ENCODE results near the gene SERAC1.
"Not testable (repeated sequence)": the region's sequence is repeated elsewhere in the genome, so short reads cannot be mapped to it uniquely, and the experiment has no call there.

SERAC1 gene

GRCh38 chr6:158174024-158174423 lies 6.0 kb upstream of the SERAC1 start:
- no peak for DNase-seq

- DNase-seq: no peak
Measured at GRCh38 chr6:158172001-158172400, 3.9 kb upstream of the SERAC1 start.

GRCh38 chr6:158170656-158171081 lies 2.6 kb upstream of the SERAC1 start:
- DNase-seq: no peak

GRCh38 chr6:158169634-158170033 lies 1.6 kb upstream of the SERAC1 start:
- not testable (repeated sequence) for DNase-seq

- no peak for DNase-seq
Measured at GRCh38 chr6:158165919-158166416, 2.1 kb downstream of the SERAC1 start.

DNA sequence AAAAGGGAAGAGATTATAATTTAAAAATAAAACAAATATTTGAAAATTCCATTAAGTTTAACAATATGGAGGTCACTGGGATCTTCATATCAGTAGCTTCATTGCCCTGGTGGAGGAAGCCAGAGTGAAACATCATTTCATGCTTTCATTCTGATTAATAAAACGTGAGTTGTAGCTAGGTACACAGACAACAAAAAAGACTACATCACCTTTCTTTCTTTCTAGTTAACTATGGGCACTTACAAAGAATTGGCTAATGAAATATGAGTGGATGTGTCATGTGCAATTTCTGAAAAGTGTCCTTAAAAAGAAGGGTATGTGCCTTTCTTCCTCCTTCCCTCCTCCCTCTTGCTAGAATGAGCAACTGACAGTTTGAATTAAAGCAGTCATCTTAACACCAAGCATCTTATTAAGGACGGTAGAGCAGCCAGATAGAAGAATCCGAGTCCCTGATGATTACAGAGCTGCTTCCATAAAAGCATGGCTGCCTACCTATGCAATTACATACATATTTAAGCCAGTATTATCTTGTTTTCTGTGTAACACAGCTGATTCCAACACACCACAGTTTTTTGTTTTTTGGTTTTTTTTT lies 3.4 kb downstream of the SERAC1 start:
- DNase-seq: no peak

GRCh38 chr6:158161566-158162254 lies 6.4 kb downstream of the SERAC1 start:
- no peak for DNase-seq

GRCh38 chr6:158160932-158161539 lies 7.0 kb downstream of the SERAC1 start:
- no peak for DNase-seq

DNA sequence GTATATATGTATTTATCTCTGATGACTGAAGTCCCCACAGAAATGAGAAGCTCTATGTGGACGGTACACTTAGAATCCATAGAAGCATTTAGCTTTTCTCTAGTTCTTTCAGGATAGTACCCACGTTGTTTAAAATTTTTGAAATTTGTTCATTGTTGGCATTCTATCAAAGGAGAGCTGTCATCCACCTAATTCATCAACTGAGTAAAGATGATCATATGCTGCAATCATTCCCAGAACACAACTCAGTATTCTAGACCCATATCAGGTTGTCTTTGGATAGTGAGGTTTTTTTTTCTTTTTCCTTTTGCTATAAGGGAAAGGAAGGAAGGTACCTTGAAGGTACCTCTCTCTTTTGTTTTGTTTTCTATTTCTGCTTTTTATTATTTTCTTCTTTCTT lies 9.3 kb downstream of the SERAC1 start:
- DNase-seq: no peak

DNA sequence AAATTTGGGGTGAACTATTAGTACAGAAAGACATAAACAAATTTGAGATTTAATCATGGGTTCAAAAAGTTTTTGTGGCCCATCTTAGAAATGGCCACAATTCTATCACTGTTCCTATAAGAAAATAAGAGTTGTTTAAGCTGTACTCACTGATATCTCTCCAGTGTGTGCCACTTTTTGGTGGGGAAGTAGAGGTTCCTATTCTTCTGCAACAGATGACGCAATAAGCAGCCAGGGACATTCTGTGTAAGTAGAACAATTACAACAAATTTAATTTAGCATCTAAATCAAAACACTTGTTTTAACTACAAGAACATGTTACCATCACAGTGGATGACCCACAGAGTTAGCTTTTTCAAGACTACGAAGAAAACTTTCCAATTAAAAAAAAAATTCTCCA lies 9.9 kb downstream of the SERAC1 start:
- DNase-seq: no peak

DNA sequence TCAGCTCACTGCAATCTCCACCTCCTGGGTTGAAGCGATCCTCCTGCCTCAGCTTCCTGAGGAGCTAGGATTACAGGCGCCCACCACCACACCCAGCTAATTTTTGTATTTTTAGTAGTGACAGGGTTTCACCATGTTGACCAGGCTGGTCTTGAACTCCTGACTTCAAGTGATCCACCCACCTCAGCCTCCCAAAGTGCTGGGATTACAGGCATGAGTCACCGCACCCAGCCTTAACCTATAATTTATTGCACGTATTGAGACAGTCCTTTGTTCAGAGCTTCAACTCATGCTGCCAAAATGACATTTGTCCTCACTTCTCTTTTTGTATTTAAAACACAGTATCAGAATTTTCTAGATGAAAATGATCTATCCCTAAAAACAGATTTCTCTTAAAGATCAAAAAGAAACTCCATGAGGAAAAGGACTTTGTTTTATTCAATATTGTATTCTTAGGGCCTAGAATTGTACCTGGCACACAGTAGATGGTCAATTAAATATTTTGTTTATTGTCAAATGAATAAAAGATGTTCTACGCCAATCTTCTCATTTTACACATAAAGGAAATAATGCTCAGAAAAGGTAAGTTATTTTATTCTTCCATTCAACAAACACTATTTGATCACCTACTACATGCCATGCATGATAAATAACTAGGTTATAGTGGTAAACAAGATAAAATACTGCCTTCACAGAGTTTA lies 10.8 kb downstream of the SERAC1 start:
- no peak for DNase-seq

GRCh38 chr6:158154816-158155215 lies 13.2 kb downstream of the SERAC1 start:
- no peak for DNase-seq

DNA sequence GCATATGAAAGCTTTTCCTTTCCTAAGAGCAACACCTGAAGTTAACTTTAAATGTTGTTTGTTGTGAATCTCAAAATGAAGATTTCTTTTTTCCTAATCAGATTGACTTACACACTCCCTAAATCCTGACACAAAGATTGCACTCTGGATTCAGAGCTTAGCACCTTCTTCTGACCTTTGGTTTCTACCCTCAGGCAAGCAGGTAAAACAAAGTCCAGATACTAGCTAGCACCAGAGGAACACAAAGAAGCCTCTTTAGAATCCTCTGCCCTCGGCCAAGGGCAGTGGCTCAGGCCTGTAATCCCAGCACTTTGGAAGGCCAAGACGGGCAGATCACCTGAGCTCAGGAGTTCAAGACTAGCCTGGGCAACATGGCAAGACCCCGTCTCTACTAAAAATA lies 14.5 kb downstream of the SERAC1 start:
- DNase-seq: no peak

DNA sequence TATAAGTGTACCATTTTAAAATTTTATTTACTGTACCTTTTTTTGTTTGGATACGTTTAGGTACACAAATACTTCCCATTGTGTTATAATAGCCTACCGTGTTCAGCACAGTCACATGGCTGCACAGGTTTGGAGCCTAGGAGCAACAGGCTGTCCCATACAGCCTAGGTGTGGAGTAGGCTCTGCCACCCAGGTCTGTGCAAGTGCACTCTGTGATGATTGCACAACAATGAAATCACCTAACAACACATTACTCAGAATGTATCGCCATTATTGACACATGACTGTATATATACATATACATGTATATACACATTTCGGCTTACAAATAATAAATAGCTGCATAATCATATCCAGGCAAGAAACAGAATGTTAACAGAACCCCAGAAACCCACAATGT lies 15.4 kb downstream of the SERAC1 start:
- DNase-seq: no peak

- DNase-seq: not testable (repeated sequence)
Measured at GRCh38 chr6:158152025-158152424, 16.0 kb downstream of the SERAC1 start.

DNA sequence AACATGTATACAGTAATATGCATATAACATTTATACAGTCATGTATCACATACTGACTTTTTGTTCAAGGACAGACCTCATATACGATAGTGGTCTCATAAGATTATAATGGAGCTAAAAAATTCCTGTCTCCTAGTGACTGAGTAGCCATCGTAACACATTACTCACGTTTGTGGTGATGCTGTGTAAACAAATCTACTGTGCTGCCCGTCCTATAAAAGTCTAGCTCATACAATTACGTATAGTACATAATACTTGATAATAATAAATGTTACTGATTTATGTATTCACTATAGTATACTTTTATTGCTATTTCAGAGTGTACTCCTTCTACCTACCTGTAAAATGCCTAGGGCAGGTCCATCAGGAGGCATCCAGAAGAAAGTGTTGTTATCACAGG lies 17.4 kb downstream of the SERAC1 start:
- no peak for DNase-seq

GRCh38 chr6:158149641-158150040 lies 18.4 kb downstream of the SERAC1 start:
- no peak for DNase-seq

DNA sequence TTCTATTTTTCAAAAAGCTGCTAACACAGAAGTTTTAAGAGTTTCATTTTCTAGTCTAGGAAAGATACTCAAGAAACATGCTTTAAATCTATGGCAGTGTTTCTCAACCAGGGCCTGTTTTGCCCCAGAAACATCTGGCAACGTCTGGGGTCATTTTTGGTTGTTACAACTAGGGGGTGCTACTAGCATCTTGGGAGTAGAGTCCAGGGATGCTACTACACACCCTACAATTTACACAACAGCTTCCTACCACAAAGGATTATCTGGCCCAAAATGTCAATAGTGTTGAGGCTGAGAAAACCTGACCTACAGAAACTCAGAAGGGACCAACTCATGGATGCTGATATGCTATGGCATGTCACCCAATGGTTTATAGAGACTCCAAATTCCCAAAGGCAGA lies 24.4 kb downstream of the SERAC1 start:
- no peak for DNase-seq

DNA sequence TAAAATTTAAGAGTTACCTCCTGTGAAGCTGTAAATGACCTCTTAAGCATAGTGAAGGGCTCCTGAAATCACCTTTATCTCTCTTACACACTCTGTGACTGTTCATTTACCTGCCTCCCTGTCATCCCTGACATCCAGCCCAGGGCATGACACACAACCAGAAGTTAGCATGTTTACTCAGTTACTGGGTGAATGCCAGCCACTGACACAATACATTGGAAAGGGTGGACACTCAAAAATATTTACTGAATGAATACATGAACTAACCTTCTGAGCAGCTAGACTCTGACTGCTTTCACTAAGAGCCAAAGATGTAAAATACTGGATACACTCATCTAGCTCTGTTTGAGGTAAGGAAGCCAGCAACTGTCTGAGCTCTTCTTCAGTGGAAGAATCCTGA lies 25.3 kb downstream of the SERAC1 start:
- no peak for DNase-seq

- DNase-seq: peak; percentile 22
Measured at GRCh38 chr6:158131926-158132325, 36.1 kb downstream of the SERAC1 start.

- no peak for DNase-seq
Measured at GRCh38 chr6:158125271-158125670, 42.8 kb downstream of the SERAC1 start.

- no peak for DNase-seq
Measured at GRCh38 chr6:158124288-158124687, 43.8 kb downstream of the SERAC1 start.

- no peak for DNase-seq
Measured at GRCh38 chr6:158122048-158122447, 46.0 kb downstream of the SERAC1 start.

DNA sequence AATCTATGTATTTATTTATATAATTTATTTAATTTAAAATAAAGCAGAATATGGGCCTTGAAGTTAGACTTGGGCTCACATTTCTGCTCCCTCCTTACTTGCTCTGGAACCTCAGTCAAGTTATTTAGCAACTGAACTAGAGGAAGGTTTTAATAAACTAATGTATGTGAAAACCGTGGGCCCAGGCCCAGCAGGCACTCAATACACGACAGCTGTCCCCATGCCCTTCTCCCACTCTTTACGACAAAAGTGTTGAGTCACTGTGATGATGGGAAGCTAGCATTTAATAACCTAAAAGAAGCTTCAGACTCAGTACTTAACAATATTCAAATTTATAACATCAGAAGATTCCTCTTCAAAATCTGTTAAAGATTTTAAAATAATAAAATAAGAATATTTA lies 46.7 kb downstream of the SERAC1 start:
- no peak for DNase-seq
